A549 (cell line): ENCODE data around the gene BFSP1. TPM values are rescaled to one million over a fixed set of nuclear protein-coding genes. Genes with fewer than 3 reads are reported as not detected.
A peak's percentile ranks its signal among the peaks of the same experiment; 100 is the strongest.

Source experiments
- ATAC-seq, 2 experiments: fragments of 200-7000 bp in 1 of 2; fragments of >200 bp in 1 of 2; cut with Nextera tagmentation in 1 of 2; cut with Tn5 transposase in 1 of 2; 3 replicates each; pipeline versions ENCODE4 v1.8.0 to v1.9.1; 2018 to 2020; ENCODE audit warnings: mild to moderate bottlenecking in 1 of 2, moderate library complexity in 1 of 2
- CTCF ChIA-PET: fragments of 300-600 bp; sonication (Branson Sonifier 250); formaldehyde crosslinking; extraction: SDS; loops from one replicate; lab custom pipeline; 2021; ENCODE audit warnings: antibody characterized with exemption, inconsistent platforms; lab: Yijun Ruan, JAX
- POLR2A ChIA-PET: fragments of 350-600 bp; formaldehyde crosslinking; extraction: SDS; loops from one replicate; lab custom pipeline; 2021; ENCODE audit warnings: antibody characterized with exemption, inconsistent platforms; lab: Yijun Ruan, JAX
- DNase-seq, 2 experiments: peaks; one replicate each; pipeline versions ENCODE4 v3.0.0 to v3.0.0-alpha.2; 2011 to 2016; ENCODE audit warnings: low read depth in 1 of 2, low spot score in 1 of 2
- FAIRE-seq: peaks from 2 replicates; lab custom pipeline; 2011; peaks lifted over from hg19 to GRCh38; lab: Jason Lieb, UNC
- H3K27ac ChIP-seq, 2 experiments: fragments of >200 bp; sonication (Bioruptor Twin); formaldehyde crosslinking; 3 replicates each; pipeline ENCODE4 v1.5.1; 2016 to 2017
- H3K4me1 ChIP-seq: fragments of >200 bp; sonication (Bioruptor Twin); formaldehyde crosslinking; 3 replicates; pipeline ENCODE4 v1.6.1; 2016
- H3K4me2 ChIP-seq: fragments of >200 bp; sonication (Bioruptor Twin); formaldehyde crosslinking; 3 replicates; pipeline ENCODE4 v1.6.1; 2016
- H3K4me3 ChIP-seq: fragments of >200 bp; sonication (Bioruptor Twin); formaldehyde crosslinking; 3 replicates; pipeline ENCODE4 v1.5.1; 2016
- H3K9me3 ChIP-seq: fragments of >200 bp; sonication (Bioruptor Twin); formaldehyde crosslinking; 3 replicates; pipeline ENCODE4 v1.6.1; 2016
- ATOH8 ChIP-seq: fragments of 250-450 bp; sonication (Bioruptor Pico); IDR thresholded peaks from 2 replicates; pipeline ENCODE4 v1.5.0; 2020; ENCODE audit warnings: low read depth, mild to moderate bottlenecking, moderate library complexity
- CBX8 ChIP-seq: fragments of 200-600 bp; sonication (generic); IDR thresholded peaks from 2 replicates; pipeline ENCODE4 v1.6.1; 2016
- EHMT2 ChIP-seq: fragments of 200-600 bp; sonication (generic); IDR thresholded peaks from 2 replicates; pipeline ENCODE4 v1.6.1; 2016; ENCODE audit warnings: antibody characterized with exemption, low read depth, mild to moderate bottlenecking, moderate library complexity
- ESRRA ChIP-seq: fragments of 150-350 bp; IDR thresholded peaks from 2 replicates; pipeline ENCODE4 v1.6.1; 2014; ENCODE audit warnings: mild to moderate bottlenecking, low read length, borderline replicate concordance
- FOXS1 ChIP-seq: fragments of 250-450 bp; sonication (Bioruptor Pico); IDR thresholded peaks from 2 replicates; pipeline ENCODE4 v1.5.0; 2020; ENCODE audit warnings: mild to moderate bottlenecking, moderate library complexity
- HDAC2 ChIP-seq: fragments of 200-600 bp; sonication (generic); IDR thresholded peaks from 2 replicates; pipeline ENCODE4 v1.6.1; 2016
- HOXA7 ChIP-seq: fragments of 250-450 bp; sonication (Bioruptor Pico); IDR thresholded peaks from 2 replicates; pipeline ENCODE4 v1.5.0; 2020; ENCODE audit warnings: mild to moderate bottlenecking, moderate library complexity
- MAFK ChIP-seq: fragments of 450-650 bp; IDR thresholded peaks from 2 replicates; pipeline ENCODE4 v1.6.1; 2014; ENCODE audit not compliant: partially characterized antibody
- MYC ChIP-seq: IDR thresholded peaks from 2 replicates; pipeline ENCODE4 v1.6.1; 2012; ENCODE audit warnings: mild to moderate bottlenecking, inconsistent platforms, low read length, improper control_type of control experiment, borderline replicate concordance
- POLR2A ChIP-seq: IDR thresholded peaks from 2 replicates; pipeline ENCODE4 v1.6.1; 2012; ENCODE audit warnings: mild to moderate bottlenecking, low read length
- POLR2AphosphoS2 ChIP-seq: conservative IDR thresholded peaks from 2 replicates; pipeline ENCODE4 v1.6.1; 2012; ENCODE audit warnings: low read length, improper control_type of control experiment, inconsistent platforms
- RFX5 ChIP-seq: fragments of 450-650 bp; IDR thresholded peaks from 2 replicates; pipeline ENCODE4 v1.7.1; 2014; ENCODE audit warnings: antibody characterized with exemption, mild to moderate bottlenecking, moderate library complexity
- RNF2 ChIP-seq: fragments of 200-600 bp; sonication (generic); IDR thresholded peaks from 2 replicates; pipeline ENCODE4 v1.6.1; 2016; ENCODE audit warnings: low read depth, mild to moderate bottlenecking, antibody characterized with exemption, moderate library complexity, borderline replicate concordance
- TP53 ChIP-seq: fragments of 250-450 bp; sonication (Bioruptor Pico); IDR thresholded peaks from 2 replicates; pipeline ENCODE4 v1.5.0; 2021; ENCODE audit warnings: mild to moderate bottlenecking, moderate library complexity
- USF2 ChIP-seq: fragments of 450-650 bp; IDR thresholded peaks from 2 replicates; pipeline ENCODE4 v1.6.1; 2014; ENCODE audit warnings: antibody characterized with exemption
- ZNF302 ChIP-seq: fragments of 250-450 bp; sonication (Bioruptor Pico); IDR thresholded peaks from 2 replicates; pipeline ENCODE4 v1.9.0; 2021; ENCODE audit warnings: inconsistent platforms, mild to moderate bottlenecking, moderate library complexity
- WGBS: methylation state at CpG from one replicate; pipeline ENCODE4 v1.1.6; 2017; ENCODE audit errors: missing lambda C conversion rate; 5-methylcytosine and 5-hydroxymethylcytosine counted together
- polyA plus RNA-seq, 4 experiments: library from polyadenylated mRNA; depleted of rRNA in 3 of 4; stranded (reverse); fragments of >200 nt; fragmentation: RNase III in 1 of 4; extraction: RNeasy Plus Mini Kit Qiagen cat#74134 plus additional on column Dnase treatment in 1 of 4; gene quantifications; 2 replicates in 3 of 4; 3 replicates in 1 of 4; pipeline ENCODE4 v1.2.3, GENCODE V29; 2011 to 2017

Gene BFSP1
- polyA plus RNA-seq, 2 of the 4 experiments (the other 2 are of a cell fraction) = 7.2 to 8.3 TPM

- Histone ChIP-seq H3K4me2 (no peak overlapping the region), H3K27ac (no peak overlapping the region), H3K9me3 (no peaks in the 10 kb centered on the region), H3K4me3 (no peak overlapping the region), H3K4me1 (0 out of 3 replicates have a peak, but pooled peaks cover 3% of the 10 kb centered on the region)
- POLR2A ChIA-PET = no interaction called here
- WGBS = 68% methylated on average over 7 of the region's 7 CpGs
- DNase-seq (no peak), FAIRE-seq (no peak), ATAC-seq (no peak)
- TF ChIP-seq ESRRA = no peak
- TF ChIP-seq, all 56 proteins: peak for 0
- CTCF ChIA-PET = interaction anchor here (1.1 to 10.9 kb wide), 5 partner anchors 8 to 438 kb away, joined by 3 to 230 read pairs (median 6); no protein-coding TSS in a partner anchor
Measured at GRCh38 chr20:17500826-17501225, 30.4 kb downstream of the BFSP1 start.

GRCh38 chr20:17500271-17500670 is 30.9 kb downstream of the BFSP1 start:
- WGBS = 87% methylated on average over 10 of the region's 10 CpGs
- H3K4me1 ChIP-seq = 0 out of 3 replicates have a peak, but pooled peaks cover 3% of the 10 kb centered on the region
- DNase-seq (no peak), ATAC-seq (no peak), FAIRE-seq (no peak)
- ChIA-PET CTCF (interaction anchor here (1.4 to 10.9 kb wide), 4 partner anchors 8 to 438 kb away, joined by 3 to 230 read pairs (median 6); no protein-coding TSS in a partner anchor), POLR2A (no interaction called here)
- no peaks in the 10 kb centered on the region for H3K9me3 ChIP-seq
- no peak overlapping the region for H3K4me3 ChIP-seq
- H3K27ac ChIP-seq = no peak overlapping the region
- no peak overlapping the region for H3K4me2 ChIP-seq
- no peak for TF ChIP-seq MYC
- TF ChIP-seq ZNF302 (CRISPR knock-in tag) = no peak
- TF ChIP-seq TP53 = no peak
- TF ChIP-seq HDAC2 = no peak
- TF ChIP-seq POLR2A = no peak
- TF ChIP-seq EHMT2 = no peak
- TF ChIP-seq HOXA7 (CRISPR knock-in tag) = no peak
- TF ChIP-seq POLR2AphosphoS2 = no peak
- TF ChIP-seq RFX5 = no peak
- no peak for TF ChIP-seq ATOH8

GRCh38 chr20:17499041-17499440 is 32.1 kb downstream of the BFSP1 start:
- no peak overlapping the region for H3K4me3 ChIP-seq
- POLR2A ChIA-PET = interaction anchor here (1.1 kb wide), 1 partner anchor 71 kb away, joined by 4 read pairs; the partner anchor contains the start of gene DSTN
- 53% methylated on average over 5 of the region's 5 CpGs for WGBS
- H3K27ac ChIP-seq = no peak overlapping the region
- H3K4me2 ChIP-seq = no peak overlapping the region
- ATAC-seq = peak in 1 of 2 experiments; percentile 15; a peak in 1 of 6 replicates
- CTCF ChIA-PET = interaction anchor here (0.6 to 10.9 kb wide), 7 partner anchors 10 to 697 kb away, joined by 3 to 230 read pairs (median 3); no protein-coding TSS in a partner anchor
- TF ChIP-seq USF2 (no peak), MAFK (no peak), CBX8 (no peak), RNF2 (no peak)
- TF ChIP-seq, all 56 proteins: peak for 0
- Histone ChIP-seq H3K4me1 (no peaks in the 10 kb centered on the region), H3K9me3 (no peaks in the 10 kb centered on the region)
- FAIRE-seq = no peak
- DNase-seq = no peak

- no peak for DNase-seq
- POLR2A ChIA-PET = interaction anchor here (1.1 kb wide), 1 partner anchor 71 kb away, joined by 4 read pairs; the partner anchor contains the start of gene DSTN
- no peak for ATAC-seq
- Histone ChIP-seq H3K4me3 (no peak overlapping the region), H3K27ac (no peak overlapping the region), H3K4me2 (no peak overlapping the region), H3K4me1 (no peaks in the 10 kb centered on the region), H3K9me3 (no peaks in the 10 kb centered on the region)
- no peak for TF ChIP-seq FOXS1 (CRISPR knock-in tag)
- CTCF ChIA-PET = interaction anchor here (0.6 to 10.9 kb wide), 7 partner anchors 9 to 697 kb away, joined by 3 to 230 read pairs (median 3); no protein-coding TSS in a partner anchor
- 84% methylated on average over 13 of the region's 13 CpGs for WGBS
- no peak for FAIRE-seq
Measured at GRCh38 chr20:17498641-17499040, 32.5 kb downstream of the BFSP1 start.
